Measurements from ENCODE around the gene KRT15. TPM values are rescaled to one million over a fixed set of nuclear protein-coding genes. Genes with fewer than 3 reads are reported as not detected.

The KRT15 gene
- total and polyA plus RNA-seq, 9 of the 15 experiments (the other 6 are each of a cell fraction or from before 2014, with no cell fraction given), result 0.28 to 4.4 (median 0.56) TPM

GRCh38 chr17:41530062-41531048 lies 11.7 kb upstream of the KRT15 start (continued):
- TF ChIP-seq TOE1 (IDR thresholded peaks at IDR 0.05; ENCODE audit: borderline replicate concordance) (peak; percentile 35; the same call in 1 of the 2 replicates), TOE1 (CRISPR knock-in tag; IDR thresholded peaks at IDR 0.05; ENCODE audit: borderline replicate concordance, low read depth) (no peak), PTRF (tag; IDR thresholded peaks at IDR 0.05) (no peak), PURB (CRISPR knock-in tag; IDR thresholded peaks at IDR 0.05; ENCODE audit: low read depth) (no peak), HMG20A (CRISPR knock-in tag; conservative IDR thresholded peaks at IDR 0.05) (no peak), ZKSCAN1 (IDR thresholded peaks at IDR 0.05; ENCODE audit: low read depth, low read length) (no peak), ZNF699 (CRISPR knock-in tag; IDR thresholded peaks at IDR 0.05; ENCODE audit: insufficient replicate concordance) (no peak), ZNF507 (tag; conservative IDR thresholded peaks at IDR 0.05) (no peak), SUPT5H (IDR thresholded peaks at IDR 0.05) (no peak), PYGO2 (tag; IDR thresholded peaks at IDR 0.05) (no peak), ZBTB7A (IDR thresholded peaks at IDR 0.05; ENCODE audit: borderline replicate concordance, control insufficient read depth, low read depth, low read length) (no peak; the same call in 1 of the 2 replicates), ELF1 (tag; IDR thresholded peaks at IDR 0.05) (no peak; the same call in 1 of the 2 replicates), SIRT6 (IDR thresholded peaks at IDR 0.05; ENCODE audit: low read depth, low read length) (no peak), CBX2 (IDR thresholded peaks at IDR 0.05; ENCODE audit: insufficient read depth, low read length, poor library complexity, severe bottlenecking) (no peak), PRPF4 (IDR thresholded peaks at IDR 0.05; ENCODE audit: insufficient read depth, low read depth, low read length, poor library complexity, severe bottlenecking) (no peak), ZSCAN32 (CRISPR knock-in tag; IDR thresholded peaks at IDR 0.05) (no peak), CHD1 (IDR thresholded peaks at IDR 0.05; ENCODE audit: low read length) (no peak), CREB3 (tag; conservative IDR thresholded peaks at IDR 0.05; ENCODE audit: low read depth) (no peak), ZNF124 (CRISPR knock-in tag; IDR thresholded peaks at IDR 0.05) (no peak), HNRNPUL1 (IDR thresholded peaks at IDR 0.05; ENCODE audit: low read length) (no peak), ZNF3 (CRISPR knock-in tag; IDR thresholded peaks at IDR 0.05) (0 out of 2 replicates have a peak, but pooled peaks have one; percentile 40)
- TF ChIP-seq, protein P1, sequence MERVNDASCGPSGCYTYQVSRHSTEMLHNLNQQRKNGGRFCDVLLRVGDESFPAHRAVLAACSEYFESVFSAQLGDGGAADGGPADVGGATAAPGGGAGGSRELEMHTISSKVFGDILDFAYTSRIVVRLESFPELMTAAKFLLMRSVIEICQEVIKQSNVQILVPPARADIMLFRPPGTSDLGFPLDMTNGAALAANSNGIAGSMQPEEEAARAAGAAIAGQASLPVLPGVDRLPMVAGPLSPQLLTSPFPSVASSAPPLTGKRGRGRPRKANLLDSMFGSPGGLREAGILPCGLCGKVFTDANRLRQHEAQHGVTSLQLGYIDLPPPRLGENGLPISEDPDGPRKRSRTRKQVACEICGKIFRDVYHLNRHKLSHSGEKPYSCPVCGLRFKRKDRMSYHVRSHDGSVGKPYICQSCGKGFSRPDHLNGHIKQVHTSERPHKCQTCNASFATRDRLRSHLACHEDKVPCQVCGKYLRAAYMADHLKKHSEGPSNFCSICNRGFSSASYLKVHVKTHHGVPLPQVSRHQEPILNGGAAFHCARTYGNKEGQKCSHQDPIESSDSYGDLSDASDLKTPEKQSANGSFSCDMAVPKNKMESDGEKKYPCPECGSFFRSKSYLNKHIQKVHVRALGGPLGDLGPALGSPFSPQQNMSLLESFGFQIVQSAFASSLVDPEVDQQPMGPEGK (CRISPR knock-in tag; IDR thresholded peaks at IDR 0.05; ENCODE audit: borderline replicate concordance), result 0 out of 2 replicates have a peak, but pooled peaks have one; percentile 55
- TF ChIP-seq, protein P2, sequence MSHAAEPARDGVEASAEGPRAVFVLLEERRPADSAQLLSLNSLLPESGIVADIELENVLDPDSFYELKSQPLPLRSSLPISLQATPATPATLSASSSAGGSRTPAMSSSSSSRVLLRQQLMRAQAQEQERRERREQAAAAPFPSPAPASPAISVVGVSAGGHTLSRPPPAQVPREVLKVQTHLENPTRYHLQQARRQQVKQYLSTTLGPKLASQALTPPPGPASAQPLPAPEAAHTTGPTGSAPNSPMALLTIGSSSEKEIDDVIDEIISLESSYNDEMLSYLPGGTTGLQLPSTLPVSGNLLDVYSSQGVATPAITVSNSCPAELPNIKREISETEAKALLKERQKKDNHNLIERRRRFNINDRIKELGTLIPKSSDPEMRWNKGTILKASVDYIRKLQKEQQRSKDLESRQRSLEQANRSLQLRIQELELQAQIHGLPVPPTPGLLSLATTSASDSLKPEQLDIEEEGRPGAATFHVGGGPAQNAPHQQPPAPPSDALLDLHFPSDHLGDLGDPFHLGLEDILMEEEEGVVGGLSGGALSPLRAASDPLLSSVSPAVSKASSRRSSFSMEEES (CRISPR knock-in tag; IDR thresholded peaks at IDR 0.05), result no peak; the same call in 1 of the 2 replicates
